ENCODE results near the gene ATP7B. TPM values are rescaled to one million over a fixed set of nuclear protein-coding genes. Genes with fewer than 3 reads are reported as not detected.

Gene ATP7B
- total RNA-seq, 8 experiments from 2014 or later = 0.97 to 7.3 (median 5.6) TPM

DNA sequence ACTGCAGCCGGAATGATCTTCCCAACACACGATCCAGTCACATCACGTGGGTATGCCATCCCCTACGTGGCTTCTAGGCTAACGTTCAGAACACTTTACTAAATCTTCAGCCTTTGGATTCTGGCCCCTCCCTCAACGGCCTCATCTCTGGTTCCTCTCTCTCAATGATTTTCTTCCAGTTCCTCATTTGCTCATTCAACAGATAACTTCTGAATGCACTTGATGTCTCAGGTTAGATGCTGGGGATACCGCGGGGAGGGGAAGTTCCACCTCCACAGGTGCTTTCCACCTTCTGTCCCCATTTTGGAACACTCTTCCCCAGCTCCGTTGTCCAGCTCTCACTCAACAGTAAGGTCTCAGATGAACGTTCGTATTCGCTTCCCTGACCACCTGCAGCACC is 66.1 kb downstream of the ATP7B start:
- Histone ChIP-seq H3K4me1 (replicated peaks in 1 of 2) (no peaks in the 10 kb centered on the region), H3K4me3 (no peak overlapping the region), H3K27ac (no peak overlapping the region)
- whole genome bisulfite sequencing, 10 experiments = 40 to 89% (median 73%) methylated on average over 1 to 10 of the region's 12 CpGs
- in situ Hi-C loops (cut with MboI; ENCODE audit: low pct_unique_long_range_greater_than_20kb in 2 of 9, low sequenced_read_pairs in 9 of 9, unreplicated experiment in 9 of 9) = no loop called here
- ATAC-seq (replicated peaks in 6 of 8) = no peak

DNA sequence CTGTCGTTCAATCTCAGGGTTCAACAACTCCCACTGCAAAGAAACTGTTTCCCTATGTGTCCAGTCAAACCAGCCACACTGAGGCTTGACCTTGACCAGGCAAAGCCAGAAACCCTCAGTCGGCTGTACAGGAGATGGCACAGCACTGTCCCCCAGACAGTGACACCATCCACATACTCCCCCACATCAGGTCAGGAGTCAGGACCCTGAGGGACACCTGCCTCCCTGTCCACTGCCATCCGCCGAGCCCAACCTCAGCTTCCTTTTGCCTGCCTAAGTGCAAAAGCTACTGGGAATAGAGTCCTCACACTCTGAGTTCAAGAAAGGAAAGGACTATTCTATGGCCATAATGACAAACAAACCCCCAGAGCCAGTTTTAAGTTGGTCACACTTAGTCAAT is 66.8 kb downstream of the ATP7B start:
- Histone ChIP-seq H3K27ac (no peak overlapping the region), H3K4me1 (replicated peaks in 1 of 2) (no peaks in the 10 kb centered on the region), H3K4me3 (no peak overlapping the region)
- 57 to 100% (median 83%) methylated on average over 1 to 2 of the region's 4 CpGs; no CpG with 5 or more reads in 3 of the 10 experiments for WGBS, 10 experiments
- ATAC-seq (replicated peaks in 6 of 8) = no peak
- in situ Hi-C loops (cut with MboI; ENCODE audit: low pct_unique_long_range_greater_than_20kb in 2 of 9, low sequenced_read_pairs in 9 of 9, unreplicated experiment in 9 of 9) = no loop called here

DNA sequence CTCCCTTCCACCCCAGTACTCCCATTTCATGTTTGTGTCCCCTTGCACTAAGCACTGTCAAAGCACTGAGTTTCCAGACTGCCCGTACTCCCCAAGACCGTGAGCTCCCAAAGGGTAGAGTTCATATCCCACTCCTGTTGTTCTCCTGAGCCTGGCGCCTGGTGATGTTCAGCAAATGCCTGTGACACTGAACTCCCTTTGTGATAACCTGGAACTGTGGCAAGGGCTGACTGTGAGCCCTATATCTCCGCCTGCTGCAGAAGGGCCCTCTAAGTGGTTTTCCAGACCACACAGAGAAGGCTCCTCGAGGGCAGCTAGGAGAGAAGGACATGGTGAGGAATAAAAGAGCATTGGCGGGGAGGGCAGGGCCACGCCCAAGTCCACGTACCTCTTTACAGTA is 67.5 kb downstream of the ATP7B start:
- Histone ChIP-seq H3K4me1 (replicated peaks in 1 of 2) (no peaks in the 10 kb centered on the region), H3K27ac (no peak overlapping the region), H3K4me3 (no peak overlapping the region)
- no peak for ATAC-seq (replicated peaks in 6 of 8)
- WGBS, 10 experiments = 20 to 86% (median 46%) methylated on average over 1 to 3 of the region's 8 CpGs; no CpG with 5 or more reads in 6 of the 10 experiments
- in situ Hi-C loops (cut with MboI; ENCODE audit: low pct_unique_long_range_greater_than_20kb in 2 of 9, low sequenced_read_pairs in 9 of 9, unreplicated experiment in 9 of 9) = no loop called here

DNA sequence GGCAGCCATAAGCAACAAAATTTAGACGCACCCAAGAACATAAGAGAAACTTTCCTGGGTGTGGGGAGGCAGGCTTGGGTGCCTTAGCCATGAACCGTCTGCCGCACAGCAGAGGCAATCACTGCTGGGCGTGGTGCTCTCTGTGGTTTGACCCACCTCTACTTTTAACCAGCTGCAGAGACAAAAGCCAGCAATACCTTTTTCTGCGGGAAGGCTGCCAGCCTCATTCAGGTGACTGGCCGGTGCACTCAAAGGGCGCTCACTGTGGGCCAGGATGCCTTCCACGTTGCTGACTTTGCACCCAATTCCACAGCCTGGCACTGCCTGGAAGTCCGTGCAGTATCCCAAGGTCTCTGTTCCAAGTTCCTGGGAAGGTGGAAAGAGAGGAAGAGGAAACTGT is 69.1 kb downstream of the ATP7B start:
- Histone ChIP-seq H3K4me3 (no peak overlapping the region), H3K4me1 (replicated peaks in 1 of 2) (no peaks in the 10 kb centered on the region), H3K27ac (no peak overlapping the region)
- no peak for ATAC-seq (replicated peaks in 6 of 8)
- WGBS, 10 experiments = 46 to 100% (median 77%) methylated on average over 1 to 6 of the region's 9 CpGs; no CpG with 5 or more reads in 2 of the 10 experiments
- in situ Hi-C loops (cut with MboI; ENCODE audit: low pct_unique_long_range_greater_than_20kb in 2 of 9, low sequenced_read_pairs in 9 of 9, unreplicated experiment in 9 of 9) = no loop called here

DNA sequence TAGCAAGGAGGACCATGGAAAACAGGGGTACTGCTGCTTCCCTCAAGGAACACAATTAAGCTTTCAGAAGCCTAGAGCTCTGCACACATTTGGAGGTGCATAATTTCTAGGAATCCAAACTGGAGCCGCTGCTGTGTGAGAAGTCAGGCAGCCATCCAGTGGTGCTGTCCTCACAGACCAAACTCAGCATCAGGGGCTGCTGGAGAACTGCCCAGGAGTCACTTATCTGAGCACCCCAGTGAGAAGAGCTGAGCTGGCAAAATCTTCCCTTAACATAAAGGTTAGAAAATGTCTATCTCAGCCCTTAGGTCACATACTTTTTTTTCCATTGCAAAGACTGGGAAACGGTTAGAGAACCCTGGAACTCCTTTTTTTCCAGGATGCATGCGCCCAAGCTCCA is 72.8 kb downstream of the ATP7B start:
- ATAC-seq (replicated peaks in 6 of 8) = no peak
- 20 to 100% (median 90%) methylated on average over 1 to 3 of the region's 3 CpGs; no CpG with 5 or more reads in 3 of the 10 experiments for WGBS, 10 experiments
- Histone ChIP-seq H3K4me3 (no peak overlapping the region), H3K4me1 (replicated peaks in 1 of 2) (no peaks in the 10 kb centered on the region), H3K27ac (no peak overlapping the region)
- in situ Hi-C loops (cut with MboI; ENCODE audit: low pct_unique_long_range_greater_than_20kb in 2 of 9, low sequenced_read_pairs in 9 of 9, unreplicated experiment in 9 of 9) = no loop called here

DNA sequence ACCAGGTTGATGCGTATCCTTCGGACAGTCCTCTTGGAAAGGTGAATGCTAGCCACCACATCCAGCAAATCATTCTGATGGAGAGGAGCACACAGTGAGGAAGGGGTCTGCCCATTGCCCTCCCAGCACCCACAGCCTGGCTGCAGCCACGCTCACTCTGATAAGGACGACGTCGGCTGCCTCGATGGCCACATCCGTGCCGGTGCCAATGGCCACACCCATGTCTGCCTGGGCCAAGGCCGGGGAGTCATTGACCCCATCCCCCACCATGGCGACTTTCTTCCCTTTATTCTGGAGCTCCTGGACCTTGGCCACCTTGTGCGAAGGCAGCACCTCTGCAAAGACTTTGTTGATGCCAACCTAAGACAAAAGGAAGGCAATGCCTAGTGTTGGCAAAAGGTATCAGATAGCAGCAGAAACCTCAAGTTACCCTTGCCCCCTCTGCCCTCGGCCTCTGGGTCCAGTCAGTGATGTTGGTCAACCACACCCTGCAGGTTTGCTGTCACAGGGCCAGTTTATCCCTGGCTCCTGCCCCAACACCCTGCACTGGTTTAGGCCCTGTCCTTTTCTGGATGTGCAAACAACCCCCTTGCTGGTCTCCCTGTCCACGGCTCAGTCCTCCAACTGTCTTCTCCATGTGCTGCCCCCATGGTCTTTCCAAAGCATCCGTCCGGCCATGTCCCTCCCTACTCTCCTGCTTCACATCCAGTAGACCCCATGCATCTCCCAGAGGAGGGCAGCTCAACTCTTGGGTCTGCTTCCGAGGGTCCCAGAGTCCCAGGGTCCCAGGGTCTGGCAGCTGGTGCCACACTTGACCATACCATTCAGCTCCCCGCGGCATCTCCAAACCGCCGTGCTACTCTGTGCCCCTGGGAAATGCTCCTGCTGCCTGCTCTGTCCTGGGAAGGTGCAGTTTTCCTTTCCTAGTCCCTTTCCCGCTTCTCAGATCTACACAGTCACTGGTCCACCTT is 73.6 kb downstream of the ATP7B start:
- WGBS, 10 experiments = 29 to 100% (median 93%) methylated on average over 1 to 9 of the region's 22 CpGs; no CpG with 5 or more reads in 2 of the 10 experiments
- Histone ChIP-seq H3K4me1 (replicated peaks in 1 of 2) (no peaks in the 10 kb centered on the region), H3K27ac (no peak overlapping the region), H3K4me3 (no peak overlapping the region)
- no peak for ATAC-seq (replicated peaks in 6 of 8)
- in situ Hi-C loops (cut with MboI; ENCODE audit: low pct_unique_long_range_greater_than_20kb in 2 of 9, low sequenced_read_pairs in 9 of 9, unreplicated experiment in 9 of 9) = no loop called here

DNA sequence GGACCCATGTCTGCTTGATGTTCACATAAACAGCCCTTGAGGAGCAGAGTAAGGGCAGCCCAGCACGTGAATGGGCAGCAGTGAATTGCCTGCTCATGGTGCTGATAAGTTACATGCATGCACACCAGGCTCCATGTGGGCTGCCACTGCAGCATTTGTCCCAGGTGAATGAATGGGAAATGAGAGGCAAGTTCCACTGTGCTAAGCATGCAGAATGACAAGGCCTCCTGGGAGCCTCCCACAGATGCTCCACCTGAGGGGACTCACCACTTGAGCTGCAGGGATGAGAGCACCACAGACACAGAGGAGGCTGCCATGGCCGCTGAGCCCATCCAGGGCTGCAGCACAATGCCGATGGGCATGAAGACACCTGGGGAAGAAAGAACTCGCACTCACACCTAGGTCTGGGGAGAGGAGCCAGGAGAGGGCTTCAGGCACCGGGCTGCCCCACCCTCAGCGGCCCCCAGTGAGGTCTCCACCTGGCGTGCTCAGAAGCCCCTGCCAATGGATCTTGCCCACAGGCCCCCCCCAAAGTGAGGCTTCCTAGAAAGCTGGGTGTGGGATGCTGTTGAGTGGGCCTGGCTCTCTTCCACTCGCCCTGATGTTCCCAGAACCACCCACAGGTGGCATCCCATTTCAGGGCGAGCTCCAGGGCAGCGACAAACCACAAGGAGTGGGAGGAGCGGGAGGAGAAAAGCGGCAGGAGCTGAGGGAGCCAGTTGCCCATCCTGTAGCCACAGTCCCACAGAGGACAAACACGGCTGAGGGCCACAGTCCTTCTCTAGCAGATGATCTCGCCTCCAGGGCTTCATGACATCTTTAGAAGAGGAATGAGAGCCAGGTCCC is 75.7 kb downstream of the ATP7B start:
- peak in 3 of 8 experiments; percentile 36 to 88 (median 38) for ATAC-seq (replicated peaks in 6 of 8)
- Histone ChIP-seq H3K4me3 (no peak overlapping the region), H3K4me1 (replicated peaks in 1 of 2) (no peaks in the 10 kb centered on the region), H3K27ac (no peak overlapping the region)
- in situ Hi-C loops (cut with MboI; ENCODE audit: low pct_unique_long_range_greater_than_20kb in 2 of 9, low sequenced_read_pairs in 9 of 9, unreplicated experiment in 9 of 9) = no loop called here
- WGBS, 10 experiments = 29 to 100% (median 70%) methylated on average over 1 to 8 of the region's 14 CpGs; no CpG with 5 or more reads in 2 of the 10 experiments

DNA sequence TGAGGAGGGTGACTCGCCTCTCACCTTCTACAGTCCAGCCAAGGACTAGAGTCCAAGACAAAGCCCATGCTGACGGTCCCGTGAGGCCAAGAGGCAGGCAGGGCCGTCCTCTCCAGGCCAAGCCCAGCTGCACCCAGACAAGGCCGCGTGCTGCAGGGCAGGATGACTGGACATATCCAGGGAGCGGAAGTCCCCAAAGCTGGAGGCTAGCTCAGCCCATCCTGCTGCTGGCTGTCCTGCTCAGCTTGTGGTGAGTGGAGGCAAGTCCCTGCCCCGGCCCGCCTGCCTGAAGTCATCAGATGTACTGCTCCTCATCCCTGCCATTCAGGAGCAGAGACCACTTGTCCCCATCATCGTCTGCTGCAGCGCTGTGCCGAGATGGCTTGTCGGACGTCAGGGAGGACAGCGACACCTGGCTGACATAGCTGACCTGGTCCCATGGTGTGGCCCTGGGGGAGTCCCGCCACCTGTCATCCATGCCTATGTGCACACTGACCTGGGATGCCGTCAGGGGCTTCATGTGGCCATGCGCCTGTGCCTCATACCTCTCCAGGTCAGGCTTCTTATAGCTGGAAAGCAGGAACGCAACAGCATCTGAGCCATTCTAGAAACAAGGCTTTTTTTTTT is 76.7 kb downstream of the ATP7B start:
- Histone ChIP-seq H3K4me3 (no peak overlapping the region), H3K27ac (no peak overlapping the region), H3K4me1 (replicated peaks in 1 of 2) (no peaks in the 10 kb centered on the region)
- no peak for ATAC-seq (replicated peaks in 6 of 8)
- in situ Hi-C loops (cut with MboI; ENCODE audit: low pct_unique_long_range_greater_than_20kb in 2 of 9, low sequenced_read_pairs in 9 of 9, unreplicated experiment in 9 of 9) = no loop called here
- WGBS, 10 experiments = 58 to 100% (median 96%) methylated on average over 1 to 13 of the region's 19 CpGs; no CpG with 5 or more reads in 4 of the 10 experiments

DNA sequence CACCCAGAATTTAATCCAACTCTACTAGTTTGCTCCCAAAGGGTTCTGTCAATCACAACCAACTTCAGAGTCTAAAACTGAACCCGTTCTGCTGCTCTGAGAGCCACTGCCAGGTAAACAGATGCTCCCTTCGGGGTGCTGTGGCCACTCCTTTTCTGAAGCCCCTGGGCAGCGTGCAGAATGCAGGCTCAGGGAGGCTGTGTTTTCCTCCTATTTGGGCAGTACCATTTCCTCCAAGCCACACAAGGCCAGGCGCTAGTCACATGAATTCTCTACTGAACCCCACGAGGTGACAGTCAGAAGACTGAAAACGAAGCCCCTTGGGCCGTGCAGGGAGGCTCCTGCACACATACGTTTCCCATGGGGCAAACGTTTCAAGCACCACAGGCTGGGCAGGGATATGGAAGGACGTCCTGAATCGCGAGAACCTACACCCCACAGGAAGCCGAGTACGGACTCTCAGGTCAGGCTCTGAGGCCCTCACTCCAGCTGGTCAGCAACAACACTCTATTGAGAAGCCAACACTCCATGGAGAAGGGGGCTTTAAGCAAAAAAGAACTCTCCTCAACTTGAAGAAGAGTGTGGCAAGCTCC is 77.7 kb downstream of the ATP7B start:
- ATAC-seq (replicated peaks in 6 of 8) = no peak
- 33 to 94% (median 85%) methylated on average over 3 to 9 of the region's 14 CpGs; no CpG with 5 or more reads in 3 of the 10 experiments for WGBS, 10 experiments
- Histone ChIP-seq H3K4me3 (no peak overlapping the region), H3K27ac (no peak overlapping the region), H3K4me1 (replicated peaks in 1 of 2) (no peaks in the 10 kb centered on the region)
- in situ Hi-C loops (cut with MboI; ENCODE audit: low pct_unique_long_range_greater_than_20kb in 2 of 9, low sequenced_read_pairs in 9 of 9, unreplicated experiment in 9 of 9) = no loop called here

DNA sequence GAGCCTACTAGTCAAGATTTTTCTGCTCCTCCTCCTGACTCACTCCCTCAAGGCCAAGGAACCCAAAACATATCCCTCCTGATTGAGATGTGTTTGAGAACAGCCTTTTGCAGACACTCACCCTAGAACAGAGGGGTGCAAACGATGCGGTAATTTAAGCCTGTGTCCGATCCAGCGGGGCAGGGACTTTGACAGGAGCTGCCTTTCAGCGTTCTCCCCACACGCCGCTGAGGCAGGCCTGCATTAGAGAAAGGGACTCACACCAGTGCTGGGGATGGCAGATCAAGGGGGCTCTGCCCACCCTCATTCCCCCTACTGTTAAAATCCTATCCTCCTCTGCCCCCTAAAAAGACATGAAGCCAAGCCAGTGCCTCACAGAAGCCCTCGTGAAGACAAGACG is 79.0 kb downstream of the ATP7B start:
- peaks cover 0 to 4% of the 10 kb centered on the region in 2 donors for H3K4me1 ChIP-seq (replicated peaks in 1 of 2)
- no peak overlapping the region for H3K4me3 ChIP-seq
- WGBS, 10 experiments = 75 to 100% (median 92%) methylated on average over 2 to 9 of the region's 9 CpGs; no CpG with 5 or more reads in 3 of the 10 experiments
- no peak for ATAC-seq (replicated peaks in 6 of 8)
- in situ Hi-C loops (cut with MboI; ENCODE audit: low pct_unique_long_range_greater_than_20kb in 2 of 9, low sequenced_read_pairs in 9 of 9, unreplicated experiment in 9 of 9) = no loop called here
- H3K27ac ChIP-seq = no peak overlapping the region

DNA sequence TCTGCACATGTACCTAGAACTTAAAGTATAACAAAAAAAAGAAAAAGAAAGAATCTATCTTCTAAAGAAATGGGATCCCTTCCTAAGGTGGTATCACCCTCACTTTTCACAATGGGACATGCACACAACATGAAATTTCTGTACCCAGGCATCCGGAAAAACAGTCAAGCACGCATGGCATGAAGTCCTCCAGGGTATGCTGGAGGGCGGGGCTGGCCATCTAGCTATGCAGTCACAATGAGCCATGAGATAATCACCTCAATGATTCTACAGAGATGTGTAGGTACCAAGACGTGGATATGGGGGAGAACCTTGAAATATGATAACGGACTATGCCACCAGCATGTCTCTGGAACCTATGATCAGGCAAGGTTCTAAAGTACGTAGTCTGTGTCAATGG is 79.6 kb downstream of the ATP7B start:
- in situ Hi-C loops (cut with MboI; ENCODE audit: low pct_unique_long_range_greater_than_20kb in 2 of 9, low sequenced_read_pairs in 9 of 9, unreplicated experiment in 9 of 9) = no loop called here
- no peak overlapping the region for H3K27ac ChIP-seq
- no peak overlapping the region for H3K4me3 ChIP-seq
- peaks cover 0 to 4% of the 10 kb centered on the region in 2 donors for H3K4me1 ChIP-seq (replicated peaks in 1 of 2)
- ATAC-seq (replicated peaks in 6 of 8) = no peak
- 75 to 100% (median 100%) methylated on average over 1 to 5 of the region's 6 CpGs; no CpG with 5 or more reads in 3 of the 10 experiments for WGBS, 10 experiments

DNA sequence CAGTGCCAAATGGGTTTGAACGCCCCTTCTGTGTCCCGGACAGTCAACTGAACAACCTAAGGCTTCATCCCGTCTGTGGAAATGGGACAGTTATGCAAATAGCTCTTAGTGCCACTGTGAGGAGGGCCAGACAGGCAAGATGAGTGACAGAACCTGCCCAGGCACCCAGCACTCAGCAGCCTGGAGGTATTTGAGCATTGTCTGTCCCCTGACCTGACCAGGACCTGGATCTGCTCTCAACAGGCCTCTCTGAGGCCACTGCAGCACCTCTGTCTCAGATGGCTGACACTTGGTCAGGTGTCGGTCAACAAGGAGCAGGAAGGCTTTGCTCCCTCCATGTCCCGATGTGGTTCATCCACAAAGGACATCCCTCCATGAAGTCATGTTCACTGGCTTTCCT is 81.6 kb downstream of the ATP7B start:
- Histone ChIP-seq H3K4me1 (replicated peaks in 1 of 2) (peaks cover 0 to 4% of the 10 kb centered on the region in 2 donors), H3K27ac (no peak overlapping the region), H3K4me3 (no peak overlapping the region)
- in situ Hi-C loops (cut with MboI; ENCODE audit: low pct_unique_long_range_greater_than_20kb in 2 of 9, low sequenced_read_pairs in 9 of 9, unreplicated experiment in 9 of 9) = no loop called here
- WGBS, 10 experiments = 10 to 100% (median 80%) methylated on average over 1 to 4 of the region's 5 CpGs; no CpG with 5 or more reads in 5 of the 10 experiments
- ATAC-seq (replicated peaks in 6 of 8) = no peak
